PC-3 (cell line): ENCODE measurements around the gene BCKDHB.

Experiments used
- EZH2 ChIP-seq: fragments of 300-600 bp; sonication (generic); IDR thresholded peaks from one replicate; pipeline ENCODE4 v1.6.1; 2017; ENCODE audit warnings: antibody characterized with exemption, mild to moderate bottlenecking, low read length; ENCODE audit not compliant: unreplicated experiment
- EZH2phosphoT487 ChIP-seq: fragments of 300-600 bp; sonication (generic); IDR thresholded peaks from 2 replicates; pipeline ENCODE4 v1.6.1; 2018; ENCODE audit warnings: mild to moderate bottlenecking, antibody characterized with exemption, low read length, borderline replicate concordance
- TF ChIP-seq, protein P1 (sequence below): fragments of 300-600 bp; sonication (generic); conservative IDR thresholded peaks from 2 replicates; pipeline ENCODE4 v1.5.1; 2017; ENCODE audit warnings: antibody characterized with exemption, low read depth, mild to moderate bottlenecking, low read length

DNA sequence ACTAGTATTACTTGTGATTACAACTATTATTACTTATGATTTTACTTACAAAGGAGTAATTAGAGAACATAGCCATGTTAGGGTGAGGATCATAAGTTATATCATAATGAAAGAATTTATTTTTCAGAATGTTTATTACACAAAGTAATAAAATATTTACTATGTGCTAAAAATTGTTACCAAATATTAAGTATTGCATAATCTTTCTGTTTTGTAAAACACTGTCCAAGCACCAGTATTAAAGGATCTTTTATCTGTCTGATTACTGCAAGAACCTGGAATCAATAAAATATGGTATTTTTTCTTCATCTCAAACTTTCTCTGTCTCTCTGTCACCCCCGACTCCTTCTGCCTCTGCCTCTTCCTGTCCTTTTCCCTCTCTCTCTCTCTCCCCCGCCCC is 250.1 kb downstream of the BCKDHB start:
- TF ChIP-seq, protein P1, sequence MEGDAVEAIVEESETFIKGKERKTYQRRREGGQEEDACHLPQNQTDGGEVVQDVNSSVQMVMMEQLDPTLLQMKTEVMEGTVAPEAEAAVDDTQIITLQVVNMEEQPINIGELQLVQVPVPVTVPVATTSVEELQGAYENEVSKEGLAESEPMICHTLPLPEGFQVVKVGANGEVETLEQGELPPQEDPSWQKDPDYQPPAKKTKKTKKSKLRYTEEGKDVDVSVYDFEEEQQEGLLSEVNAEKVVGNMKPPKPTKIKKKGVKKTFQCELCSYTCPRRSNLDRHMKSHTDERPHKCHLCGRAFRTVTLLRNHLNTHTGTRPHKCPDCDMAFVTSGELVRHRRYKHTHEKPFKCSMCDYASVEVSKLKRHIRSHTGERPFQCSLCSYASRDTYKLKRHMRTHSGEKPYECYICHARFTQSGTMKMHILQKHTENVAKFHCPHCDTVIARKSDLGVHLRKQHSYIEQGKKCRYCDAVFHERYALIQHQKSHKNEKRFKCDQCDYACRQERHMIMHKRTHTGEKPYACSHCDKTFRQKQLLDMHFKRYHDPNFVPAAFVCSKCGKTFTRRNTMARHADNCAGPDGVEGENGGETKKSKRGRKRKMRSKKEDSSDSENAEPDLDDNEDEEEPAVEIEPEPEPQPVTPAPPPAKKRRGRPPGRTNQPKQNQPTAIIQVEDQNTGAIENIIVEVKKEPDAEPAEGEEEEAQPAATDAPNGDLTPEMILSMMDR, result no peak
- TF ChIP-seq EZH2 (no peak), EZH2phosphoT487 (no peak)
